Uterus (tissue), 4 donors: ENCODE data around the gene IQCH. TPM values are rescaled to one million over a fixed set of nuclear protein-coding genes. Genes with fewer than 3 reads are reported as not detected.

Experiments
- DNase-seq, 2 donors: peaks; one replicate each; pipeline ENCODE4 v3.0.0-alpha.2; 2019 to 2020
- H3K27ac ChIP-seq, 2 donors: fragments of 200-600 bp; sonication (generic); 1 replicate in 1 of 2; 2 replicates in 1 of 2; pipeline ENCODE4 v1.5.1; 2016 to 2018
- H3K27me3 ChIP-seq, 2 donors: fragments of 200-600 bp; sonication (generic); one replicate each; pipeline ENCODE4 v1.5.1; 2018 to 2019; ENCODE audit warnings: control low read depth in 1 of 2
- H3K36me3 ChIP-seq, 2 donors: fragments of 200-600 bp; sonication (generic); one replicate each; pipeline ENCODE4 v1.5.1; 2019; ENCODE audit warnings: control low read depth in 1 of 2
- H3K4me1 ChIP-seq, 2 donors: fragments of 200-600 bp; sonication (generic); one replicate each; pipeline ENCODE4 v1.5.1; 2018 to 2019; ENCODE audit warnings: control low read depth in 1 of 2
- H3K4me3 ChIP-seq, 2 donors: fragments of 200-600 bp; sonication (generic); 1 replicate in 1 of 2; 2 replicates in 1 of 2; pipeline ENCODE4 v1.5.1; 2018 to 2019; ENCODE audit warnings: mild to moderate bottlenecking in 1 of 2
- H3K9me3 ChIP-seq, 2 donors: fragments of 200-600 bp; sonication (generic); one replicate each; pipeline ENCODE4 v1.5.1; 2019; ENCODE audit warnings: control low read depth in 1 of 2
- CTCF ChIP-seq, 4 experiments: fragments of 200-600 bp in 2 of 4; fragments of 450-650 bp in 2 of 4; sonication (generic) in 2 of 4; IDR thresholded peaks; one replicate each; pipeline ENCODE4 v1.5.1; 2016 to 2019; ENCODE audit warnings: antibody characterized with exemption in 4 of 4, mild to moderate bottlenecking in 2 of 4, moderate library complexity in 1 of 4
- POLR2A ChIP-seq, 2 donors: fragments of 450-650 bp; IDR thresholded peaks; one replicate each; pipeline ENCODE4 v1.6.1; 2016; ENCODE audit warnings: antibody characterized with exemption in 2 of 2, mild to moderate bottlenecking in 1 of 2, moderate library complexity in 1 of 2
- intact Hi-C: fragments of 100-400 bp; cut with DNase I; formaldehyde crosslinking; loops from one replicate; pipeline ENCODE4 v1.15.1; 2023; ENCODE audit warnings: low total_unique reads
- total RNA-seq, 4 donors: library from RNA; depleted of rRNA in 3 of 4; stranded (reverse); fragments of >200 nt in 3 of 4; gene quantifications; one replicate each; pipeline versions ENCODE4 v1.1.0 to v1.2.4, GENCODE V29; 2014 to 2023
- donor health status: DM: yes; HTN: yes; CAD: no.

Gene IQCH
- total RNA-seq, 4 donors from 2014 or later, result 0.26 to 3.0 (median 1.7) TPM

DNA sequence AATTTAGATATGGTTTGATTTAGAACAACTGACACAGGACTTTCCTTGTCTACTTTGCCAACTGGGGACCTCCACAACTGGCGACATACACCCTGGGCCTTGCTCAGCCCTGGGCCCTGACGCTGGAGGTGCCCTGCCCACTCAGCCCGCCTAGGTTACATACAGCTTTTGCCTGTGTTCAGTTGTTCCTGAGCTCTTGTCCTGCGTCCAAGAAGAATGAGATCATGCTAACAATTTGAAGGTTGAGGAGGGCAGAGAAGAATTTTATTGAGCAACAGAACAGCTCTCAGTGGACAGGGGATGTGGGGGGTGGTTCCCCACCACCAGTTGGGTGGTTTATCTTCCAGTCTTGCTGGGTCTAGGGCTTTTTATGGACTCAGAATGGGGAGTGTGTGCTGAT, 67.9 kb downstream of the IQCH start:
- H3K9me3 ChIP-seq, result peaks cover 0 to 3% of the 10 kb centered on the region in 2 donors
- no peak for DNase-seq
- no peak overlapping the region for H3K27ac ChIP-seq
- no peaks in the 10 kb centered on the region for H3K4me1 ChIP-seq
- no peaks in the 10 kb centered on the region for H3K27me3 ChIP-seq
- H3K4me3 ChIP-seq, result no peak overlapping the region
- H3K36me3 ChIP-seq, result no peaks in the 10 kb centered on the region
- no peak for TF ChIP-seq CTCF (IDR thresholded peaks at IDR 0.05)
- no peak for TF ChIP-seq POLR2A (IDR thresholded peaks at IDR 0.05)
- intact Hi-C loops, result no loop called here

- TF ChIP-seq CTCF (IDR thresholded peaks at IDR 0.05), result no peak
- no peak for TF ChIP-seq POLR2A (IDR thresholded peaks at IDR 0.05)
- Histone ChIP-seq H3K4me1 (no peaks in the 10 kb centered on the region), H3K9me3 (peaks cover 0 to 3% of the 10 kb centered on the region in 2 donors), H3K27me3 (no peaks in the 10 kb centered on the region), H3K4me3 (no peak overlapping the region), H3K27ac (no peak overlapping the region), H3K36me3 (no peaks in the 10 kb centered on the region)
- no peak for DNase-seq
- intact Hi-C loops, result no loop called here
Observed at GRCh38 chr15:67327312-67327711, 72.7 kb downstream of the IQCH start.

DNA sequence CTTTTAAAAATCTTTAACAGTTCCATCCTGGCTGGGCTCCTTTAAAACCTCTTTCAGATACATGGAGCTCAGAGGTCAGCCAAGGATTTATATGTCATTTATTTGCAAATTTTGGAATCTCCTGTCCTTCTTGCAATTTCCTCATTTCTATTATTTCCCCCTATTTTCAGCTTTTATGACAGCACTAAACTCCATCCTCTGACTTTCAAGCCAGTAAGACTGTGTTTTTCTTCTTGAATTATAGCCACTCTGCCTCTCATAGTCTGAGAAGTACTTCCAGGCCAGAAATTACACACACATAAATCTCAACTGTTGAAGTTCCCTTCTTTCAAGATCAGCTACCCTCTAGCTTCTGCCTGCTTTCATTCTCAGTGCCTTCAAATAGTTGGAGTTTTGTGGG, 73.2 kb downstream of the IQCH start:
- no peak overlapping the region for H3K4me3 ChIP-seq
- H3K9me3 ChIP-seq, result peaks cover 0 to 3% of the 10 kb centered on the region in 2 donors
- TF ChIP-seq CTCF (IDR thresholded peaks at IDR 0.05) (no peak), POLR2A (IDR thresholded peaks at IDR 0.05) (no peak)
- DNase-seq, result no peak
- H3K27me3 ChIP-seq, result no peaks in the 10 kb centered on the region
- H3K4me1 ChIP-seq, result no peaks in the 10 kb centered on the region
- intact Hi-C loops, result no loop called here
- H3K27ac ChIP-seq, result no peak overlapping the region
- no peaks in the 10 kb centered on the region for H3K36me3 ChIP-seq

DNA sequence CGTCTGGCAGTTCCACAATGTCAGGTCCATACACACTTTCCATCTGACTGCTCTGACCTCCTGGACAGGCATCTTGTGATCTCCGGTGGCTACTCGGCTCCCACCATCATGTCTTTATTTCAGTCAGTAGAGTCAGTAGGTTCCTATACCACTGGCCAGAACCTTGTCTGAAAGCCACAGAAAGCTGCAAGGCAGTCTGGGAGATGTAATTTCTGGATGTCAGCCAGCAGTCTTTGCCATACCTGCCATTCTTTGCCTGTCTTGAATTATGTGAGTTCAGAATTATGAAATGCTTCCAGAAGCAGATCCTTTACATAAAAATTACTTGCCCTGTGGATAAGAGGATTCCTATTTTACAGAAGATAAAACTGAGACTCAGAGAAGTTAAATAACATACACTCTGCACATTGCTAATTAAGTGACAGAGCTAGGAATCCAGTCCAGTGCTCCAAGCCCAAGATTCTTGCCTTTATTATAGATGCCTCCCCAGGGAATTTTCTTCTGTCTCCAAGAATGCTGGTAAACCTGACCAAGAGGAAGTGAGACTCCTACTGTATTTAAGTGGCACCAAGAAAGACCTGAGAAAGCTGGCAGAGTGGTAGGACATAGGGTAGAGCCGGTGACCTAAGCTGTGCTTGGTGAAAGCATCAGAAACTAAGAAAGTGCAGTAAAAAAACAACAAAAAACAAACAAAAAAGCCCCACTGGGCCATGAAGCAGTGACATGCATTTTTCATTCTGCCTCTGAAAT, 75.6 kb downstream of the IQCH start:
- H3K9me3 ChIP-seq, result peaks cover 0 to 3% of the 10 kb centered on the region in 2 donors
- no peak for DNase-seq
- H3K27ac ChIP-seq, result no peak overlapping the region
- intact Hi-C loops, result no loop called here
- H3K36me3 ChIP-seq, result no peaks in the 10 kb centered on the region
- TF ChIP-seq POLR2A (IDR thresholded peaks at IDR 0.05), result no peak
- no peak for TF ChIP-seq CTCF (IDR thresholded peaks at IDR 0.05)
- H3K27me3 ChIP-seq, result no peaks in the 10 kb centered on the region
- H3K4me3 ChIP-seq, result no peak overlapping the region
- H3K4me1 ChIP-seq, result no peaks in the 10 kb centered on the region

DNA sequence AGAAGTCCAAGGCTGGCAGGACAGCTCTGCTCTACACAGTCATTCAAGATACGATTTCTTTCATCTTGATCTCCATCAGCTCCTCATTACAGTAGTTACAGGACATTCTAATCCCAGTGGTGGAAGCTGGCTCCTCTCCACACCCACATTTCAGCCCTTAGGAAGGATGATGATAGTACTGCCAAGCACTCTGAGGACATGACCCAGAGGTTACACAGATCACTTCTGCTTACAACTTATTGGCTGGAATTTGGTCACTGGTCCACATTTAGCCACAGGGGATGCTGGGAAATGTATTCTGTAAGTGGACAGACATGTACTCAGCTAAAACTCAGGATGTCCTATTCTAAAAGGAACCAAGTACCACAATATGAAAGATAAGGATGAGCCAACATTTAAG, 77.1 kb downstream of the IQCH start:
- DNase-seq, result no peak
- no peak overlapping the region for H3K27ac ChIP-seq
- H3K27me3 ChIP-seq, result no peaks in the 10 kb centered on the region
- H3K36me3 ChIP-seq, result no peaks in the 10 kb centered on the region
- H3K9me3 ChIP-seq, result peaks cover 0 to 3% of the 10 kb centered on the region in 2 donors
- no peaks in the 10 kb centered on the region for H3K4me1 ChIP-seq
- no peak overlapping the region for H3K4me3 ChIP-seq
- TF ChIP-seq POLR2A (IDR thresholded peaks at IDR 0.05), result no peak
- TF ChIP-seq CTCF (IDR thresholded peaks at IDR 0.05), result no peak
- intact Hi-C loops, result no loop called here
